ENCODE results near the gene MOB3A. TPM values are rescaled to one million over a fixed set of nuclear protein-coding genes. Genes with fewer than 3 reads are reported as not detected.

Gene MOB3A
- total and polyA plus RNA-seq, 10 of the 15 experiments (the other 5 are each of a cell fraction or from before 2014, with no cell fraction given): 7.5 to 229 (median 79.4) TPM

DNA sequence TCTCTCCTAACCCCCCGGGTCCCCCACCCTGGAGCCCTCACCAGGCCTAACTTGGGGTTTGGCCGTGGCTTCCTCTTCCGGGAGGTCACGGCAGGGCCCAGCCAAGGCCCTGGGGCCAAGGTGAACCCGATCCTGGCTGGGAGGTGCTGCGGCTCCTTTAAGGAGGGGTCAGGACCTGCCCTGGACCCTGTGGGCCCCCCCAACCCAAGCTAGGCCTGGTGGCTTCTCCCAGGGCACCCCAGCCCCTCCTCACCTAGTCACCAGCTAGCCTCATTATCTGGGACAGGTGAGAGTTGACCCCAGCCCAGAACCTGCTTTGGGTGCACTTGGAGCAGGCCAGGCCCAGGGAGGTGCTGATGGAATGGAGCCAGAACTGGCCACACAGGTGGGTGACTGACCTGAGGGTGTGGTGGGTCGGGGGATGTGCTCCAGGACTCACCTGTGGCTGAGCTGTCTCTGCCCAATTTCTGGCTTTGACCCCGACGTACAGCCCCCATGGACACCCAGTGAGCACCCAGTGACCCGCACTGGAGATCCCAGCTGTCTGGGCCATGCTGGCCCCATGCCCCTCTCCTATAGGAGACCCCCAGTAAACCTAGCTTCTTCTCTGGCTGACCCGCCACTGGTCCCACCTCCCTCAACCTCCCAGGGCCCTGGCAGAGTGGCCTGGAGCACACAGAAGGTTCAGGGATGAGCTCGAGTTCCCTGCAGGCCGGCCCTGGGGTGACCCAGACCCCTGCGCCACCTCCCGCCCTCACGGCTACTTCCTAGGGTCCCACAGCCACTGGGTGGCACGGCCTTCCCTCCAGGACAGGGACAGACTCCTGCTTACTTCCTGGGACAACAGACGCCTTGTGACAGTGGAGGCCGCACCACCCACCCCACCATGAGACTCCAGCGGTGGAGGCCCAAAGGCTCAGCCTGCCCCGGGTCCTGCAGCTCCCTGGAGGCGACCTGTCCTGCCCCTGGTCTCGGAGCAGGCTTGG lies 38.3 kb downstream of the MOB3A start:
- no TSS peak for BruUV-seq (replicated peaks)
- H3K9ac ChIP-seq (ENCODE audit: control insufficient read depth, insufficient read depth, low read length): no peak overlapping the region
- no peaks in the 10 kb centered on the region for H3K27me3 ChIP-seq (replicated peaks in 1 of 2; ENCODE audit: control insufficient read depth in 2 of 2, insufficient read depth in 2 of 2, low read length in 1 of 2)
- CTCF ChIA-PET: interaction anchor here (1.0 to 1.4 kb wide), 2 partner anchors 30 to 39 kb away, joined by 3 to 4 read pairs; no protein-coding TSS in a partner anchor
- H3K4me3 ChIP-seq: no peak overlapping the region
- no peak overlapping the region for H3K27ac ChIP-seq (ENCODE audit: control insufficient read depth, insufficient read depth)
- RAD21 ChIA-PET (ENCODE audit: unreplicated experiment): no interaction called here
- POLR2A ChIA-PET: interaction anchor here (0.5 to 1.5 kb wide), 4 partner anchors 16 to 396 kb away, joined by 3 to 7 read pairs (median 4); no protein-coding TSS in a partner anchor
- no peak for ATAC-seq
- H3K79me2 ChIP-seq (ENCODE audit: control insufficient read depth, insufficient read depth, low read length): peaks cover 21% of the 10 kb centered on the region
- no peaks in the 10 kb centered on the region for H4K20me1 ChIP-seq (ENCODE audit: control insufficient read depth, insufficient read depth)
- intact Hi-C loops (cut with micrococcal nuclease; ENCODE audit: unreplicated experiment) (no loop called here), in situ Hi-C loops (cut with MboI) (no loop called here)
- SMC1A ChIA-PET (ENCODE audit: uncharacterized antibody, unreplicated experiment): no interaction called here
- H2AFZ ChIP-seq (ENCODE audit: control insufficient read depth, low read depth, low read length): no peak overlapping the region
- FAIRE-seq: no peak
- no peaks in the 10 kb centered on the region for H3K9me3 ChIP-seq (replicated peaks; ENCODE audit: control insufficient read depth, insufficient read depth, low read length)
- peaks cover 51% of the 10 kb centered on the region for H3K4me1 ChIP-seq (ENCODE audit: control insufficient read depth, insufficient read depth, low read length)
- H3K36me3 ChIP-seq (ENCODE audit: control insufficient read depth in 2 of 2, insufficient read depth in 2 of 2, low read length in 1 of 2): no peaks in the 10 kb centered on the region
- TF ChIP-seq FOS (IDR thresholded peaks at IDR 0.05; ENCODE audit: borderline replicate concordance, extremely low read depth, insufficient read length) (no peak), BHLHE40 (IDR thresholded peaks at IDR 0.05; ENCODE audit: borderline replicate concordance in 1 of 2, low read depth in 2 of 2, low read length in 1 of 2) (no peak), TCF3 (IDR thresholded peaks at IDR 0.05; ENCODE audit: borderline replicate concordance, insufficient read depth, low read depth, low read length) (no peak), NR2F1 (conservative IDR thresholded peaks at IDR 0.05) (peak; percentile 34; the same call in 1 of the 2 replicates)
- no peak overlapping the region for H3K4me2 ChIP-seq (ENCODE audit: control insufficient read depth, insufficient read depth)
- 74% methylated on average over 22 of the region's 23 CpGs for WGBS (ENCODE audit: insufficient coverage, insufficient replicate concordance, low lambda C conversion rate, missing lambda C conversion rate)
- DNase-seq (ENCODE audit: low read depth, low spot score): no peak

DNA sequence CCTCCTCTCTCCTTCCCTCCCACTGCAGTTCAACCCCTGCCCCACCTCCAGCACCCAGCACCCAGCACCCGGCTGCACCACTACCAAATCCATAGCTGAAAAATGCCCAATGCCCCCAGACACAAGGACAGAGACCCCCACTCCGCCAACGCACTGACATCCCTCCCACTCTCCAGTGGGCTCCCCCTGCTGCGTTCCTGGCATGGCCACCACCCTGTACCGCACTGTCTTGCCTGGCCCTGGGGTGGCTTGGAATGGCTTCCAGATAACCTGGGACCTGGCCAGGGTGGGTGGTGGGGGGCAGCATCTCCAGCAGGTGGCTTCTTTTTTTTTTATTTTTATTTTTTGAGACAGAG lies 39.3 kb downstream of the MOB3A start:
- 56% methylated on average over 5 of the region's 5 CpGs for WGBS (ENCODE audit: insufficient coverage, insufficient replicate concordance, low lambda C conversion rate, missing lambda C conversion rate)
- no peak for DNase-seq (ENCODE audit: low read depth, low spot score)
- H4K20me1 ChIP-seq (ENCODE audit: control insufficient read depth, insufficient read depth): no peaks in the 10 kb centered on the region
- H2AFZ ChIP-seq (ENCODE audit: control insufficient read depth, low read depth, low read length): no peak overlapping the region
- H3K9me3 ChIP-seq (replicated peaks; ENCODE audit: control insufficient read depth, insufficient read depth, low read length): no peaks in the 10 kb centered on the region
- intact Hi-C loops (cut with micrococcal nuclease; ENCODE audit: unreplicated experiment): no loop called here
- SMC1A ChIA-PET (ENCODE audit: uncharacterized antibody, unreplicated experiment): interaction anchor here (1.3 kb wide), 1 partner anchor 28 kb away, joined by 7 read pairs; no protein-coding TSS in a partner anchor
- CTCF ChIA-PET: interaction anchor here (0.6 to 1.4 kb wide), 2 partner anchors 12 to 38 kb away, joined by 4 to 6 read pairs; no protein-coding TSS in a partner anchor
- H3K27me3 ChIP-seq (replicated peaks in 1 of 2; ENCODE audit: control insufficient read depth in 2 of 2, insufficient read depth in 2 of 2, low read length in 1 of 2): no peaks in the 10 kb centered on the region
- no peak overlapping the region for H3K4me2 ChIP-seq (ENCODE audit: control insufficient read depth, insufficient read depth)
- no peak for FAIRE-seq
- no peak overlapping the region for H3K4me3 ChIP-seq
- peaks cover 16% of the 10 kb centered on the region for H3K79me2 ChIP-seq (ENCODE audit: control insufficient read depth, insufficient read depth, low read length)
- in situ Hi-C loops (cut with MboI): no loop called here
- peaks cover 54% of the 10 kb centered on the region for H3K4me1 ChIP-seq (ENCODE audit: control insufficient read depth, insufficient read depth, low read length)
- no peak for ATAC-seq
- RAD21 ChIA-PET (ENCODE audit: unreplicated experiment): interaction anchor here (0.6 to 1.1 kb wide), 3 partner anchors 11 to 160 kb away, joined by 3 read pairs; no protein-coding TSS in a partner anchor
- no TSS peak for BruUV-seq (replicated peaks)
- POLR2A ChIA-PET: interaction anchor here (6.0 kb wide), 1 partner anchor 36 kb away, joined by 110 read pairs; the partner anchor contains the start of gene MOB3A
- no peak overlapping the region for H3K27ac ChIP-seq (ENCODE audit: control insufficient read depth, insufficient read depth)
- no peak overlapping the region for H3K9ac ChIP-seq (ENCODE audit: control insufficient read depth, insufficient read depth, low read length)
- no peaks in the 10 kb centered on the region for H3K36me3 ChIP-seq (ENCODE audit: control insufficient read depth in 2 of 2, insufficient read depth in 2 of 2, low read length in 1 of 2)
- TF ChIP-seq, protein P1, sequence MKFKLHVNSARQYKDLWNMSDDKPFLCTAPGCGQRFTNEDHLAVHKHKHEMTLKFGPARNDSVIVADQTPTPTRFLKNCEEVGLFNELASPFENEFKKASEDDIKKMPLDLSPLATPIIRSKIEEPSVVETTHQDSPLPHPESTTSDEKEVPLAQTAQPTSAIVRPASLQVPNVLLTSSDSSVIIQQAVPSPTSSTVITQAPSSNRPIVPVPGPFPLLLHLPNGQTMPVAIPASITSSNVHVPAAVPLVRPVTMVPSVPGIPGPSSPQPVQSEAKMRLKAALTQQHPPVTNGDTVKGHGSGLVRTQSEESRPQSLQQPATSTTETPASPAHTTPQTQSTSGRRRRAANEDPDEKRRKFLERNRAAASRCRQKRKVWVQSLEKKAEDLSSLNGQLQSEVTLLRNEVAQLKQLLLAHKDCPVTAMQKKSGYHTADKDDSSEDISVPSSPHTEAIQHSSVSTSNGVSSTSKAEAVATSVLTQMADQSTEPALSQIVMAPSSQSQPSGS (IDR thresholded peaks at IDR 0.05; ENCODE audit: low read length): no peak
- TF ChIP-seq, protein P2, sequence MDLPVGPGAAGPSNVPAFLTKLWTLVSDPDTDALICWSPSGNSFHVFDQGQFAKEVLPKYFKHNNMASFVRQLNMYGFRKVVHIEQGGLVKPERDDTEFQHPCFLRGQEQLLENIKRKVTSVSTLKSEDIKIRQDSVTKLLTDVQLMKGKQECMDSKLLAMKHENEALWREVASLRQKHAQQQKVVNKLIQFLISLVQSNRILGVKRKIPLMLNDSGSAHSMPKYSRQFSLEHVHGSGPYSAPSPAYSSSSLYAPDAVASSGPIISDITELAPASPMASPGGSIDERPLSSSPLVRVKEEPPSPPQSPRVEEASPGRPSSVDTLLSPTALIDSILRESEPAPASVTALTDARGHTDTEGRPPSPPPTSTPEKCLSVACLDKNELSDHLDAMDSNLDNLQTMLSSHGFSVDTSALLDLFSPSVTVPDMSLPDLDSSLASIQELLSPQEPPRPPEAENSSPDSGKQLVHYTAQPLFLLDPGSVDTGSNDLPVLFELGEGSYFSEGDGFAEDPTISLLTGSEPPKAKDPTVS (IDR thresholded peaks at IDR 0.05; ENCODE audit: low read depth, low read length): no peak
- TF ChIP-seq CHD4 (IDR thresholded peaks at IDR 0.05) (no peak), ZNF207 (IDR thresholded peaks at IDR 0.05; ENCODE audit: borderline replicate concordance) (no peak), MYB (IDR thresholded peaks at IDR 0.05; ENCODE audit: borderline replicate concordance, low read depth, low read length) (no peak)
- TF ChIP-seq, protein P3, sequence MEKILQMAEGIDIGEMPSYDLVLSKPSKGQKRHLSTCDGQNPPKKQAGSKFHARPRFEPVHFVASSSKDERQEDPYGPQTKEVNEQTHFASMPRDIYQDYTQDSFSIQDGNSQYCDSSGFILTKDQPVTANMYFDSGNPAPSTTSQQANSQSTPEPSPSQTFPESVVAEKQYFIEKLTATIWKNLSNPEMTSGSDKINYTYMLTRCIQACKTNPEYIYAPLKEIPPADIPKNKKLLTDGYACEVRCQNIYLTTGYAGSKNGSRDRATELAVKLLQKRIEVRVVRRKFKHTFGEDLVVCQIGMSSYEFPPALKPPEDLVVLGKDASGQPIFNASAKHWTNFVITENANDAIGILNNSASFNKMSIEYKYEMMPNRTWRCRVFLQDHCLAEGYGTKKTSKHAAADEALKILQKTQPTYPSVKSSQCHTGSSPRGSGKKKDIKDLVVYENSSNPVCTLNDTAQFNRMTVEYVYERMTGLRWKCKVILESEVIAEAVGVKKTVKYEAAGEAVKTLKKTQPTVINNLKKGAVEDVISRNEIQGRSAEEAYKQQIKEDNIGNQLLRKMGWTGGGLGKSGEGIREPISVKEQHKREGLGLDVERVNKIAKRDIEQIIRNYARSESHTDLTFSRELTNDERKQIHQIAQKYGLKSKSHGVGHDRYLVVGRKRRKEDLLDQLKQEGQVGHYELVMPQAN (conservative IDR thresholded peaks at IDR 0.05): no peak

Measured in GM12878 (cell line).